Measurements from ENCODE around the gene PDCD1. TPM values are rescaled to one million over a fixed set of nuclear protein-coding genes. Genes with fewer than 3 reads are reported as not detected.

PDCD1 gene
- total and polyA plus RNA-seq, 2 of the 8 experiments (the other 6 are each of a cell fraction or from before 2014, with no cell fraction given): 0.48 to 1.1 TPM

DNA sequence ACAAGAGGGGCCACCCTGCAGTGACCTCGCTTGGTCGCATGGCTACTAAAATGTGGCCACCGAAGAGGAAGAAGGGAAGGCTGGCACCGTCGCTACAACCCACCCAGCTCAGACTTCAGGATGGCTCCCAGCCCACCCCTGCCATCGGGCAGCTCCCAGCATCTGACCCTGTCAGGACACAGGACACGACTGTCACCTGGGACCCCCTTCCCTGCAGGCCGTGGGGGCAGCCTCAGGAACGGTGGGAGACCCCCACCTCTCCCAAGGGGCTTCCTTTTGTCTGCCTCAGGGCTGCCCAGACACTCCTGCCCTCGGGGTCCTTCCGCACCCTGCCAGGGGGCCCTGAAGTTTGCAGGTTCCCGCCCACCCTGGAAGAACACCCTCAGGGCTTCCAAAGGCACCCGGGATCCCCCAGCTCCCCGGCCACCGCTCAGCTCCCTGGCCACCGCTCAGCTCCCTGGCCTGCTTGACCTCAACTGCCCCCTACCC is 18.5 kb upstream of the PDCD1 start (continued):
- TF ChIP-seq SIX5 (IDR thresholded peaks at IDR 0.05; ENCODE audit: low read depth, low read length): no peak

Measured in H1 (cell line).